Suprapubic skin (tissue), 4 donors: ENCODE measurements around the gene DHX16.

Experiments used
- EP300 ChIP-seq: sonication (generic); formaldehyde crosslinking; IDR thresholded peaks from one replicate; pipeline ENCODE4 v1.6.1; 2017; ENCODE audit warnings: antibody characterized with exemption
- POLR2AphosphoS5 ChIP-seq, 3 donors: sonication (generic); formaldehyde crosslinking; IDR thresholded peaks; one replicate each; pipeline ENCODE4 v1.6.1; 2017; ENCODE audit warnings: antibody characterized with exemption in 3 of 3
- TF ChIP-seq, protein P1 (sequence below), 2 donors: fragments of 200-600 bp in 1 of 2; fragments of 450-650 bp in 1 of 2; sonication (generic) in 1 of 2; IDR thresholded peaks; one replicate each; pipeline ENCODE4 v1.5.1; 2016 to 2019; ENCODE audit warnings: antibody characterized with exemption in 2 of 2, mild to moderate bottlenecking in 1 of 2, moderate library complexity in 1 of 2

GRCh38 chr6:30686009-30686907 lies 13.5 kb upstream of the DHX16 start, which contains the start of gene PPP1R18:
- TF ChIP-seq, protein P1, sequence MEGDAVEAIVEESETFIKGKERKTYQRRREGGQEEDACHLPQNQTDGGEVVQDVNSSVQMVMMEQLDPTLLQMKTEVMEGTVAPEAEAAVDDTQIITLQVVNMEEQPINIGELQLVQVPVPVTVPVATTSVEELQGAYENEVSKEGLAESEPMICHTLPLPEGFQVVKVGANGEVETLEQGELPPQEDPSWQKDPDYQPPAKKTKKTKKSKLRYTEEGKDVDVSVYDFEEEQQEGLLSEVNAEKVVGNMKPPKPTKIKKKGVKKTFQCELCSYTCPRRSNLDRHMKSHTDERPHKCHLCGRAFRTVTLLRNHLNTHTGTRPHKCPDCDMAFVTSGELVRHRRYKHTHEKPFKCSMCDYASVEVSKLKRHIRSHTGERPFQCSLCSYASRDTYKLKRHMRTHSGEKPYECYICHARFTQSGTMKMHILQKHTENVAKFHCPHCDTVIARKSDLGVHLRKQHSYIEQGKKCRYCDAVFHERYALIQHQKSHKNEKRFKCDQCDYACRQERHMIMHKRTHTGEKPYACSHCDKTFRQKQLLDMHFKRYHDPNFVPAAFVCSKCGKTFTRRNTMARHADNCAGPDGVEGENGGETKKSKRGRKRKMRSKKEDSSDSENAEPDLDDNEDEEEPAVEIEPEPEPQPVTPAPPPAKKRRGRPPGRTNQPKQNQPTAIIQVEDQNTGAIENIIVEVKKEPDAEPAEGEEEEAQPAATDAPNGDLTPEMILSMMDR (IDR thresholded peaks at IDR 0.05) = no peak
- no peak for TF ChIP-seq EP300
- no peak for TF ChIP-seq POLR2AphosphoS5 (IDR thresholded peaks at IDR 0.05)
